GM12878 (cell line): ENCODE results near the gene TMEM175. TPM values are rescaled to one million over a fixed set of nuclear protein-coding genes. Genes with fewer than 3 reads are reported as not detected.

Experiments used
- BCLAF1 ChIP-seq: fragments of 450-650 bp; IDR thresholded peaks from 2 replicates; pipeline ENCODE4 v1.6.1; 2017; ENCODE audit warnings: antibody characterized with exemption, mild to moderate bottlenecking, moderate library complexity
- E2F8 ChIP-seq: fragments of 450-650 bp; IDR thresholded peaks from 2 replicates; pipeline ENCODE4 v1.6.1; 2018; ENCODE audit warnings: mild to moderate bottlenecking, low read depth, moderate library complexity; ENCODE audit not compliant: partially characterized antibody
- ETV6 ChIP-seq, 2 experiments: fragments of 450-650 bp in 1 of 2; IDR thresholded peaks in 1 of 2; conservative IDR thresholded peaks in 1 of 2; 2 replicates each; pipeline ENCODE4 v1.6.1; 2014; ENCODE audit warnings: antibody characterized with exemption in 1 of 2, borderline replicate concordance in 1 of 2, low read depth in 1 of 2, mild to moderate bottlenecking in 1 of 2, moderate library complexity in 1 of 2
- IRF3 ChIP-seq: fragments of 450-650 bp; IDR thresholded peaks from 2 replicates; pipeline ENCODE4 v1.6.1; 2014; ENCODE audit warnings: mild to moderate bottlenecking
- MTA2 ChIP-seq: fragments of 450-650 bp; IDR thresholded peaks from 2 replicates; pipeline ENCODE4 v1.6.1; 2016; ENCODE audit warnings: low read depth, mild to moderate bottlenecking, moderate library complexity
- MYB ChIP-seq: fragments of 150-350 bp; IDR thresholded peaks from 2 replicates; pipeline ENCODE4 v1.6.1; 2014; ENCODE audit warnings: mild to moderate bottlenecking, low read depth, low read length, borderline replicate concordance
- polyA plus RNA-seq, 11 experiments: library from polyadenylated mRNA; depleted of rRNA in 4 of 11; unstranded in 6 of 11; stranded (reverse) in 5 of 11; fragments of >200 nt; fragmentation: Nextera tagmentation in 4 of 11; fragmentation: Illumina TruSeq in 1 of 11; extraction: Ambion mirVana in 4 of 11; extraction: Trizol in 1 of 11; gene quantifications; 1 replicate in 1 of 11; 2 replicates in 10 of 11; pipeline versions ENCODE4 v1.2.1 to v1.2.3, GENCODE V29; 2011 to 2016; ENCODE audit warnings: inconsistent platforms in 2 of 11, missing spikeins in 2 of 11, low read depth in 1 of 11
- total RNA-seq, 4 experiments: library from RNA; depleted of rRNA in 3 of 4; stranded (reverse); fragments of >200 nt in 3 of 4; fragmentation: Illumina TruSeq in 1 of 4; extraction: Trizol in 1 of 4; gene quantifications; 2 replicates each; pipeline versions ENCODE4 v1.2.1 to v1.2.3, GENCODE V29; 2013 to 2021

Gene TMEM175
- total and polyA plus RNA-seq, 10 of the 15 experiments (the other 5 are each of a cell fraction or from before 2014, with no cell fraction given), result 0.11 to 39.5 (median 22.3) TPM

GRCh38 chr4:993111-994029, 61.1 kb downstream of the TMEM175 start, which contains the start of gene SLC26A1 (continued):
- TF ChIP-seq E2F8, result no peak
- TF ChIP-seq MTA2, result no peak
- no peak for TF ChIP-seq BCLAF1
- TF ChIP-seq ETV6 (conservative IDR thresholded peaks at IDR 0.05 in 1 of 2, IDR thresholded peaks at IDR 0.05 in 1 of 2; ENCODE audit: borderline replicate concordance in 1 of 2, low read depth in 1 of 2), result no peak
- no peak for TF ChIP-seq MYB
- TF ChIP-seq IRF3, result no peak
